Kidney epithelial cell (primary cell): Measurements from ENCODE around the gene ITPK1. TPM values are rescaled to one million over a fixed set of nuclear protein-coding genes. Genes with fewer than 3 reads are reported as not detected.

Experiments used
- DNase-seq: peaks from one replicate; pipeline ENCODE4 v3.0.0-alpha.2; 2010; ENCODE audit warnings: low read depth
- H3K27me3 ChIP-seq: 2 replicates; pipeline ENCODE4 v1.6.0; 2011; ENCODE audit warnings: low read length; ENCODE audit not compliant: control insufficient read depth, insufficient read depth
- H3K36me3 ChIP-seq: 2 replicates; pipeline ENCODE4 v1.5.1; 2011; ENCODE audit warnings: low read length; ENCODE audit not compliant: control insufficient read depth, insufficient read depth
- H3K4me3 ChIP-seq: 2 replicates; pipeline ENCODE4 v1.5.1; 2011; ENCODE audit warnings: low read depth, mild to moderate bottlenecking, control low read depth, low read length
- total RNA-seq: library from RNA; depleted of rRNA; stranded (reverse); fragments of >200 nt; gene quantifications from 2 replicates; pipeline ENCODE4 v1.2.3, GENCODE V29; 2015
- TF ChIP-seq, protein P1 (sequence below): IDR thresholded peaks from 2 replicates; pipeline ENCODE4 v1.5.1; 2011; ENCODE audit warnings: mild to moderate bottlenecking, moderate library complexity, low read length, control low read depth, inconsistent platforms; ENCODE audit not compliant: insufficient read depth, poor library complexity, severe bottlenecking

Gene ITPK1
- total RNA-seq, 1 donor from 2014 or later, result 21.3 TPM

DNA sequence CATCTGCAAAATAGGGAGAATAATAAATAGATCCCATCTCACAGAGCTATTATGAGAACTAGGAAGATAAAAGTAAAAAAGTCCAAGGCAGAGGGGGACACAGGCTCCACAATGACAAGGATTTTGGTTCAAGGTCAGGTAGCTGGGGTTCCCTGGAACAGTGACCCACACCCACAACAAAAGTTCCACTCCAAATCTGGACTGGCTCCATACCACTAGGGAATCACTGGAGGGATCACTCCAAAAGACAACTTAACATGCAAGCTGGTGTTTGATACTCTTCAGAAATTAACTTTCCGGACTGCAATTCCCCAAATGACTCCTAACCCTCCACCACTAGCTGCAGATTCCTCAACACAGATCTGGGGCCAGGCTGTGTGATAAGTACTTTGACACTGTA, 54.9 kb downstream of the ITPK1 start:
- Histone ChIP-seq H3K4me3 (no peak overlapping the region), H3K36me3 (no peaks in the 10 kb centered on the region), H3K27me3 (no peaks in the 10 kb centered on the region)
- no peak for DNase-seq
- TF ChIP-seq, protein P1, sequence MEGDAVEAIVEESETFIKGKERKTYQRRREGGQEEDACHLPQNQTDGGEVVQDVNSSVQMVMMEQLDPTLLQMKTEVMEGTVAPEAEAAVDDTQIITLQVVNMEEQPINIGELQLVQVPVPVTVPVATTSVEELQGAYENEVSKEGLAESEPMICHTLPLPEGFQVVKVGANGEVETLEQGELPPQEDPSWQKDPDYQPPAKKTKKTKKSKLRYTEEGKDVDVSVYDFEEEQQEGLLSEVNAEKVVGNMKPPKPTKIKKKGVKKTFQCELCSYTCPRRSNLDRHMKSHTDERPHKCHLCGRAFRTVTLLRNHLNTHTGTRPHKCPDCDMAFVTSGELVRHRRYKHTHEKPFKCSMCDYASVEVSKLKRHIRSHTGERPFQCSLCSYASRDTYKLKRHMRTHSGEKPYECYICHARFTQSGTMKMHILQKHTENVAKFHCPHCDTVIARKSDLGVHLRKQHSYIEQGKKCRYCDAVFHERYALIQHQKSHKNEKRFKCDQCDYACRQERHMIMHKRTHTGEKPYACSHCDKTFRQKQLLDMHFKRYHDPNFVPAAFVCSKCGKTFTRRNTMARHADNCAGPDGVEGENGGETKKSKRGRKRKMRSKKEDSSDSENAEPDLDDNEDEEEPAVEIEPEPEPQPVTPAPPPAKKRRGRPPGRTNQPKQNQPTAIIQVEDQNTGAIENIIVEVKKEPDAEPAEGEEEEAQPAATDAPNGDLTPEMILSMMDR, result no peak

DNA sequence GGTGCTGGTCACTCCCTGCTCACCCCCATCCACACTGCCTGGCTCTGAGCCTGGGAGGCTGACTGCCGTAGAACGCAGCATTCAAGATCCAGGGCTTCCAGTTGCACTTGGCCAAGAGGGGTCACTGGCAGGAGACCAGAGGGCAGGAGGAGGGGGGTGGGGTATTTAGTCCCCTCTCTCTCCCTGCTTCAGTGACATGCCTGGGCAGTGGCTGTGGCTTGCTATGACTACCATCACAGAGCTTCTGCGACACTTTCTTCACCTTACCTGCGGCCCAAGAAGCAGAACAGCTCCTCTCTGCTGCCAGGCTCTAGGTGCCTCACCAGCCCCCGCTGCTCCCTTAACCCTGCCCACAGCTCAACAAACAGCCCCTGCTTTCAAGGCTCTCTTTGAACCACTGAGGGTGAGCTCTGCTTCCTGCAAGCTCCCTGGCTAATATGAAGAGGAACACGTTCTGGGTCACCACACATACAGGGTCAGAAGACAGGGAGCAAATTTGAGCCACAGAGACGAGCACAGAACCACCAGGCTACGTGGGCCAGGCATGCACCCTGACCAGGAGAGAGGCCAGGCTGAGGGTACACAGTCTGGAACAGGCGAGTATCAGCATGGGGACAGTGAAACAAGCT, 55.7 kb downstream of the ITPK1 start:
- TF ChIP-seq, protein P1, result no peak
- Histone ChIP-seq H3K4me3 (no peak overlapping the region), H3K36me3 (no peaks in the 10 kb centered on the region), H3K27me3 (no peaks in the 10 kb centered on the region)
- no peak for DNase-seq

DNA sequence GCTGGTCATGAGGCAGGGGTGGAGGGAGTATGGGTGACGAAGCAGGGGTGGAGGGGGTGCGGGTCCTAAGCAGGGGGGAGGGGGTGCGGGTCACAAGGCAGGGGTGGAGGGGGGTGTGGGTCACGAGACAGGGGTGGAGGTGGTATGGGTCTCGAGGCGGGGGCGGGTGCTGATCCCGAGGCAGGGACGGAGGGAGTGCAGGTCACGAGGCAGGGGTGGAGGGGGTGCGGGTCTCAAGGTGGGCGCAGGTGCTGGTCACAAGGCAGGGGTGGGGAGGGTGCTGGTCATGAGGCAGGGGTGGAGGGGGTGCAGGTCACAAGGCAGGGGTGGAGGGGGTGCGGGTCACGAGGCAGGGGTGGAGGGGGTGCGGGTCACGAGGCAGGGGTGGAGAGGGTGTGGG, 56.5 kb downstream of the ITPK1 start:
- no peak overlapping the region for H3K4me3 ChIP-seq
- TF ChIP-seq, protein P1, result no peak

DNA sequence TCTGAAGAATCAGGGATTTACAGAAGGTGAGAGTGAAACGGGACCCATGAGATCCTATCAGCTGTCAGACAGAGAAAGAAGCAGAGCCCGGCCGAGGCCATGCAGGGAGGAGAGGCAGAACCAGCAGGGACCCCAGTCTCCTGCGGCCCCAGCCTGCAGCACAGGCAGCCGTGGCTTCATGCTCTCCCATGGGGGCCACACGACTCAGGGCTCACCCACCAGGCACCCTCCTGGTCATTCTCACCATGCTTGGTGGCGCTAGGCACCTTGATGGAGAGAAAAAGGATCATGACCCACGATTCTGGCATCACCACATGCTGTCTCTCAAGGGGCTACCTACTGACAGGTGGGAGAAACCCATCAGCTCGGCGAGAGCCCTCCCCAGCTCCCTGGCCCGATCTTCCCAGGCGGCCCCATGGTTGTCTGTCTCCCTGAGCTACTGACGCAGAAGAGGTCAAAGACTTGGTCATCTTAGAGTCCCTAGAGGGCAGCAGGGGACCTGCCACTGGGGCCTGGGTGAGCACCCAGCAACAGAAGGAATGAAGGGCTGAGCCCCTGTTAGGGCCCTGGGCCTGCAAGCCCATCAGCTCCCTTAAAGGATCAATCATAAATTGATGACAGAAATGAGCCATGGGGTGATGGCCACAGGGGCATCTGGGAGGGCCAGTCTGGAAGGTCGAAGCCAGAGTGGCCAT, 58.0 kb downstream of the ITPK1 start:
- Histone ChIP-seq H3K4me3 (no peak overlapping the region), H3K36me3 (no peaks in the 10 kb centered on the region), H3K27me3 (no peaks in the 10 kb centered on the region)
- TF ChIP-seq, protein P1, result no peak
- no peak for DNase-seq

More for the DNA sequence above, 56.5 kb downstream of the ITPK1 start:
- DNase-seq, result no peak
- no peaks in the 10 kb centered on the region for H3K27me3 ChIP-seq
- no peaks in the 10 kb centered on the region for H3K36me3 ChIP-seq

DNA sequence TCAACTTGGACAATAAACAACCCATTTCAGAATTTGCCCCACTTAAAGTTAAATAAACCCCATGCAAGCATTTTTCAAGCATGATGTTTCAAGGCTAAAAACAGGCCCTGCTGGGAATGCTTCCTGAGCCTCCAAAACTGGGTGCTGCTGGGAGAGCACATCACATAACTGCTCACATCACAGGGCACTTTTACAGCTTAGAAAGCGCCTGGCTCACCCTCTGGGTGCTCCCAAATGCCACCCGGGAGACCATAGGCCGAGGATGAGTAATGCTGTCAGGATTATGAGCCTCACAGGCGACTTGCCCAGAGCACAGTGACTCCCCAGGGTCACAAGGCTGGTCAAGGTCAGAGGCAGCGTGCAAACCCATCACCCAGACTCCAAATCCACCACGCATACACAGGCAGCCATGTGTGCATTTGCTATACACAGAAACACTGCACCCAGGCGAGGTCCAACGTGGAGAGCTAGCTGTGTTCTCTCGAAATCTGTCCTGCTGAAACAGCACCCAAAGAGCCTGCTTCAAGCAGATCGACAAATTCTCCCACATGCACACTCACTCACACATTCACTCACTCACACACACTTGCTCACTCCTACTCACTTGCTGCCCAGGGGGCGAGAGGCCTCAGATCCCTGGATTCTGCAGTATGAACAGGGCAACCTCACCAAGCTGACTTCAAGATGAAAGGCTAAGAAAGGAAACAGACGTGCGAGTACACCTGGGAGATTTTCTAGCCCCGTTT, 58.7 kb downstream of the ITPK1 start:
- TF ChIP-seq, protein P1, result no peak
- Histone ChIP-seq H3K36me3 (no peaks in the 10 kb centered on the region), H3K27me3 (no peaks in the 10 kb centered on the region), H3K4me3 (no peak overlapping the region)
- DNase-seq, result no peak
